ENCODE measurements around the gene GPC6. TPM values are rescaled to one million over a fixed set of nuclear protein-coding genes. Genes with fewer than 3 reads are reported as not detected.

The GPC6 gene
- polyA plus RNA-seq, 1 of the 3 experiments (the other 2 are of a cell fraction): 6.7 TPM

GRCh38 chr13:93425411-93425810, 198.8 kb downstream of the GPC6 start:
- H3K9me3 ChIP-seq: no peaks in the 10 kb centered on the region
- H3K4me3 ChIP-seq (ENCODE audit: low read depth in 2 of 2, low read length in 1 of 2): no peak overlapping the region
- 81% methylated on average over 3 of the region's 3 CpGs for WGBS (ENCODE audit: low lambda C conversion rate)
- no peak overlapping the region for H3K4me2 ChIP-seq
- H3F3A ChIP-seq (replicated peaks; ENCODE audit: insufficient read depth): no peaks in the 10 kb centered on the region
- H4K20me1 ChIP-seq (ENCODE audit: insufficient read depth): no peaks in the 10 kb centered on the region
- no peak overlapping the region for H3K27ac ChIP-seq (ENCODE audit: low read depth in 2 of 2, low read length in 1 of 2)
- no peaks in the 10 kb centered on the region for H3K36me3 ChIP-seq (replicated peaks in 1 of 2; ENCODE audit: control insufficient read depth in 1 of 2, insufficient read depth in 2 of 2, low read length in 1 of 2)
- no peak for DNase-seq
- H3K79me2 ChIP-seq (ENCODE audit: insufficient read depth): no peaks in the 10 kb centered on the region
- H3K4me1 ChIP-seq (ENCODE audit: control insufficient read depth in 1 of 2, insufficient read depth in 2 of 2, low read depth in 1 of 2, low read length in 1 of 2): no peaks in the 10 kb centered on the region; a peak in 2 of 4 replicates
- H3K9ac ChIP-seq: no peak overlapping the region
- no peaks in the 10 kb centered on the region; the same call in 1 of the 2 replicates for H3K9me2 ChIP-seq
- no peak for TF ChIP-seq ZBTB33 (IDR thresholded peaks at IDR 0.05; ENCODE audit: borderline replicate concordance, low read depth)
- no peak for TF ChIP-seq MEF2A (IDR thresholded peaks at IDR 0.05; ENCODE audit: borderline replicate concordance, low read depth)
- no peak for TF ChIP-seq JUND (IDR thresholded peaks at IDR 0.05)
- no peak for TF ChIP-seq EP300 (IDR thresholded peaks at IDR 0.05; ENCODE audit: borderline replicate concordance in 1 of 2, low read depth in 1 of 2, low read length in 1 of 2)
- no peak for TF ChIP-seq PBX3 (IDR thresholded peaks at IDR 0.05)
- TF ChIP-seq NFIC (IDR thresholded peaks at IDR 0.05; ENCODE audit: borderline replicate concordance): no peak
- no peak for TF ChIP-seq EZH2phosphoT487 (IDR thresholded peaks at IDR 0.05; ENCODE audit: borderline replicate concordance, low read depth)
- TF ChIP-seq RXRA (IDR thresholded peaks at IDR 0.05; ENCODE audit: borderline replicate concordance, low read depth): no peak
- no peak for TF ChIP-seq YY1 (IDR thresholded peaks at IDR 0.05; ENCODE audit: low read depth)
- TF ChIP-seq FOSL2 (IDR thresholded peaks at IDR 0.05; ENCODE audit: borderline replicate concordance, low read depth): no peak
- TF ChIP-seq RCOR1 (IDR thresholded peaks at IDR 0.05; ENCODE audit: low read length): no peak
- no peak for TF ChIP-seq FOXJ3 (CRISPR knock-in tag; IDR thresholded peaks at IDR 0.05)
- TF ChIP-seq MAX (IDR thresholded peaks at IDR 0.05; ENCODE audit: low read depth): no peak
- TF ChIP-seq FOXM1 (IDR thresholded peaks at IDR 0.05; ENCODE audit: low read depth): no peak
- TF ChIP-seq SIN3A (IDR thresholded peaks at IDR 0.05; ENCODE audit: borderline replicate concordance, low read depth, low read length): no peak
- no peak for TF ChIP-seq TEAD4 (IDR thresholded peaks at IDR 0.05; ENCODE audit: borderline replicate concordance, insufficient read depth)
- TF ChIP-seq CHD2 (IDR thresholded peaks at IDR 0.05; ENCODE audit: low read length, partially characterized antibody): no peak
- no peak for TF ChIP-seq RAD21 (IDR thresholded peaks at IDR 0.05; ENCODE audit: low read length)
- no peaks in the 10 kb centered on the region for H3K27me3 ChIP-seq (ENCODE audit: insufficient read depth)
- POLR2A ChIA-PET: no interaction called here
- CTCF ChIA-PET: interaction anchor here (1.2 kb wide), 1 partner anchor 15 kb away, joined by 3 read pairs; no protein-coding TSS in a partner anchor
- H2AFZ ChIP-seq (ENCODE audit: low read depth): no peak overlapping the region
